Measurements from ENCODE around the gene DDX51.

The DDX51 gene

DNA sequence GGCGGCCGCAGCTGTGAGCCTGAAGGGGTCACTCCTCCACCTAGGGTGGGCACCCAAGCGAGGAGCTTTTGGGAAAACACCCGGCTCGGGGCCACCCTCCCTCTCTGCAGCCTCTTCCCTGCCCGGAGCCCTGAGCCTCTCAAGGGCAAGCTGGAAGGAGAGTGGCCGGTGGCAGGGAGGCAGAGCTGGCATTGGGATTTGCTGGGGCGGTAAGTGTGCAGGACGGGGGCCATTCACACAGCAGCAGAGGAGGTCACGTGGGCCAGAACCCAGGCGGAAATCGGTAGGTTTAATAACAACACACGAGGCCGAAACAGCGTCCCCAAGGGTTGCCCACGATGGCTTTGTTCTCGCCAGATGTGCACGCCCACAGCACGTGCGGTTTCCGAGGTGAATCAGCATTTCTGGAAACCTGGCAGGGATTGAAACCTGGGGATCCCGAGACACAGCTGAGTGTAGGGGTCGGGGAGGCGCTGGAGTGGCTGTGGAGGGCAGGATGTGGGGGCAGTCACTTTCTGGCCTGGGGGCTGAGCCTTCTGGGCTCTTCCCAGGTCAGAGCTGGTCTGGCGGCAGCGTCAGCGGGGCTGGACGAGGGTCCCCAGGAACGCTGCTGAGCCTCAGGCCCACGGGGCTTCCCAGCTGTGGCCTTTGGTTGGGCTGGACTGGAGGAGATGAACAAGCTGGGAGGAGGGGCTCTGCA, 23.6 kb upstream of the DDX51 start:
- no peak for DNase-seq (ENCODE audit: low read depth)

DNA sequence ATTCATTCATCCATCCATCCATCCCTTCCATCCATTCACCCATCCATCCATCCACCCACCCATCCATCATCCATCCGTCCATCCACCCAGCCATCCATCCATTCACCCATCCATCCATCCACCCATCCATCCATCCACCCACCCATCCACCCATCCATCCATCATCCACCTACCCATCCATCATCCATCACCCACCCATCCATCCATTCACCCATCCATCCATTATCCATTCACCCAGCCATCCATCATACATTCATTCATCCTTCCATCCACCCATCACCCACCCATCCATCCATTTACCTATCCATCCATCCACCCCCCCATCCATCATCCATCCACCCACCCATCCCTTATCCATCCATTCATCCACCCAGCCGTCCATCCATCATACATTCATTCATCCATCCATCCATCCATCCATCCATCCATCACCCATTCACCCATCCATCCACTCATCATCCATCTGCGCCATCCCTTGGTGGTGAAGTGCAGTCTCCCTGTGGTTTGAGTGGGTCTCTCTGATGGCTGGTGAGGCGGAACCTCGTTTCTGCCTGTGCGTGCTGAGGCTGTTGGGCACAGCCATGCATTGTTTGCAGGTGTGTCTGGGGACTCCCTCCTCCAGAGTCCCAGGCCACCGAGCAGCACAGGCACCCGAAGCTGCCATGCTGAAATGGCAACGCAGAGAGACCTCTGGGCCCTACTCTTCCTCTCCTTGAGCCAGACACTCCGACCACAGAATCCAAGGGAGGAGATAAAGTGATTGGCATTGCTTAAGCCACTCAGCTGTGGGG, 22.9 kb upstream of the DDX51 start:
- DNase-seq (ENCODE audit: low read depth), result no peak

DNA sequence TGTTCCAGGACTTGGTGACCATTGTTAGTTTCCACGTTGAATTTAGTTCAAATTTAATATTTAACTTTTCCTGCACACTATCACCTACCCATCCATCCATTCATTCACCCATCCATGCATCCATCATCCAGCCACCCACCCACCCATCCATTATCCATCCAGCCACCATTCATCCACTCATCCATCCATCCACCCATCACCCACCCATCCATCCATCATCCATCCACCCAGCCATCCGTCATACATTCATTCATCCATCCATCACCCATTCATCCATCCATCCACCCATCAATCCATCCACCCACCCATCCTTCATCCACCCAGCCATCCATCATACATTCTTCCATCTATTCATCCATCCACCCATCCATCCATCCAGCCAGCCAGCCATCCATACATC, 22.0 kb upstream of the DDX51 start:
- no peak for DNase-seq (ENCODE audit: low read depth)

DNA sequence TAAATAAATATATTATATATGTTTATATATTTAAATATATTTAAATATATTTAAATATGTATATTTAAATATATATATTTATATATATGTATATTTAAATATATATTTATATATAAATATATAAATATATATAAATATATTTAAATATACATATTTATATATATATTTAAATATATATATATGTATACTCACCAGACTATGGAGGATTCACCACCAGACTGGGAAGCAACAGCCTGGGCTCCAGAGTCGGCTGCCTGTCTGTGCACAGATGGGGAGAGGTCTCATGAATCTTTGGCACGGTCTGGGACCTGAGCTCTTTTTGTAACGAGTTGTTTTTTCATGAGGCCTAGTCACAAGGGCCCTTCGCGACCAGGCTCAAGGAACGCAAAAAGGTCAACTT, 21.5 kb upstream of the DDX51 start:
- DNase-seq (ENCODE audit: low read depth), result no peak

DNA sequence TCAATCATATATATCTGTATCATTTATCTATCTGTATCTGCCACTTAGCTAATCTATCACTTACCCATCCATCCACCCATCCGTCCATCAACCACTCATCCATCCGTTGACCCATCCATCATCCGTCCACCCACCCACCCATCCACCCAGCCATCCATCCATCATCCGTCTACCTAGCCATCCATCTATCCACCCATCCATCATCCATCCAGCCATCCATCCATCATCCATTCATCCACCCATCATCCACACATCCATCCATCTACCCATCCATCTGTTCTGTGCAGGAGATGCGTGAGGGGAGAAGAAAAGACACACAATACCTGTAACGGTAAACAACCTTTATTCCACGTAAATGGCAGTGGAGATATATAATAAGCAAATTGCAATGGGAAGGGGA, 20.3 kb upstream of the DDX51 start:
- no peak for DNase-seq (ENCODE audit: low read depth)

DNA sequence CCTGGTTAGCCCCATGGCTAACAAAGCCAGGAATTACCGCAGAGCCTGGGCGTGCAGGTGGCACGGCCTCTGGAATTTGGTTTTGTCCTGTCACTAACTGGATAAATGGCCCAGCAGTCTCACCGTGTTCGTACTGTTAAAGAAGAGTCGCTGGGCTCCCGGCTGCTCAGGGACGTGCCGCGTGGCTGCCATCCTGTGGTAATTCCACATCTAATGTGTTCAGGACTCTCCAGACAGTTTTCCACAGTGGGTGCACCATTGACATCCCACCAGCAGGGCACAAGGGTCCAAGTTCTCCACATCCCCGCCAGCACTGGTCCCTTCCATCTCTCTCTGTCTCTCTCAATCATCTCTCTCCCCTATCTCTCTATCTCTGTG, 19.8 kb upstream of the DDX51 start:
- DNase-seq (ENCODE audit: low read depth), result no peak

DNA sequence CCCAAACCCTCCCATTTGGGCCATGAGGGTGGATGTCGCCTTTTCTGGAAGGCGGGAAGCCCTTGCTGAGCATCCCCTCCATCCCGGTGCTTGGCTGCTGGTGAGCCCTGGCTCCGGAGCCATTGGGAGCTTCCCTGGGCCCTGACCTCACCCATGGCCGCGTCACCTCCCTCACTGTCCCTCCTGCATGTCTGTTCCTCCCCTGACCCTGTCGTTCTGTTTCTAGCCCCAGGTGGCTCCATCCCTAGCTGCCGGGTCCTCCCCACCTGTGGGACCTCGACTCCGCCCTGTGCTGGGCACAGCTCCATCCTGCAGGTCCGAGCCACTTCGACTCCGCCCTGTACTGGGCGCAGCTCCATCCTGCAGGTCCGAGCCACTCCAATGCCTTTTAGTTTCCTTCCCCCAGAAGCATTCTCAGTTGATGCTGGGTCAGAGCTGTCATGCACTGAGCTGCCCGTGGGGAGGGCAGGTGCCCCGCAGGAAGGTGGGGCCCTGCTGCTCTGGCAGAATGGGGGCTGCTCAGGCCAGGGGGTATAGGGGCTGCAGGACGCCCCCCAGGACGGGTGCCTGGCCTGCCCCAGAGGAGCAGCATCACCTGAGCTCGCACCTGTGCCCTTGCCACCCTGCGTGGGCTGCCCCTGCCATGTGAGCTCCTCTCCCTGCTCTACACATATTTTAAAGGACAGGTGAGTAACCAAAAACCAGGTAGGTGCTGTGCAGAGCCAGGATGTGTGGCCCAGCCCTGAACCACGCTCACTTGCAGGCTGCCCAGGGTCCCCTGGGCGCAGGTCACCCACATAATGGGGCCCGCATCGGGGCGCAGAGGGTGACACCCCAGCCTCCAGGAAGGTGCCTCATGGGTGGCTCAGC, 19.2 kb upstream of the DDX51 start:
- DNase-seq (ENCODE audit: low read depth), result no peak

DNA sequence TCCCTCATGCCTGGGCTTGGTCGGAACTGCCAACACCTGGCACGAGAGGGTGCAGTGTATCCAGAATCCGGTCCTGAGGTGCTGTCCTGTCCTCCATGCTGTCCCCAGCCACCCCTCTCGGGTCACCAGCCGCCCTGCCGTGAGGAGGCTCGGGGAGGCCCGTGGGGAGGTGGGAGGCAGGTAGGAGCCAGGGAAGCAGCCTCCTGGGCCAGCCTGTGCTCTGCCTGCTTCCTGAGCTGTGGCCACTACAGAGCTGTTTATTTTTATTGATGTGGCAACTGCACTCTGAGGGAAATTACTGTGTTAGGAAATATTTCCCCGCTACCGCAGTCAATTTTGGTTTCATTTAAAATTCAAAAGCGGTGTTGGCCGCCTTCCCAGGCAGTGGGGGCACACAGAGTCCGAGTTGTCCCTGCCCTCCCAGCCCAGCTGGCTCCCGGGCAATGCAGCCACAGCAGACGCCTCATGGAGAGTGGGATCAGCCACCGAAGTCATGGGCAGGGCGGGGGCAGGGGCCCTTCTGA, 18.5 kb upstream of the DDX51 start:
- DNase-seq (ENCODE audit: low read depth), result peak; percentile 91

DNA sequence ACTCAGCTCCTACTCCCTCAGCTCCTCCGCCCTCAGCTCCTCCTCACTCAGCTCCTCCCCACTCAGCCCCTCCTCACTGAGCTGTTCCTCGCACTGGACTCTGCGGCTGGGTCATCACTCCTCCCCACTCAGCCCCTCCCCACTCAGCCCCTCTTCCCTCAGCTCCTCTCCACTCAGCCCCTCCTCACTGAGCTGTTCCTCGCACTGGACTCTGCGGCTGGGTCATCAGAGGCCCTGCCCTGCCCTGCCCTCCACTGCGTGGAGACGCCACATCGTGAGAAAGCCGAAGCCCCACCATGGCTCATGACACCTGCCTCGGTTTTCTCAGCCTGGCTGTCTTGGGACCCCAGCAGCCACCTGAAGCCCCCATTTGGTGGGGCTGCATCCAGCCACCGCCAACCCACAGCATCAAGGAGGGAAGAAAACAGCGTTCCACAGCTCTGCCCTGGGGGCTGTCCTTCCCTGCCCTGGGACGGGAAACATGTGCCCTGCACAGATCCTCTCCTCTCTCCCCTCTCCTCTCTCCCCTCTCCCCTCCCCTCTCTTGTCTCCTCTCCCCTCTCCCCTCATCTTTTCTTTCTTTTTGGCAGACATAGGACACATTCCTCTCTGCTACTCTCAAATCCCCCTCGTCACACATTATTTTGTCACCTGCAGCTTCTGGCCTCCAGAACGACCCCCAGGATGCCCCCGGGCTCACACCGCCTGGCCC, 17.8 kb upstream of the DDX51 start:
- DNase-seq (ENCODE audit: low read depth), result no peak

DNA sequence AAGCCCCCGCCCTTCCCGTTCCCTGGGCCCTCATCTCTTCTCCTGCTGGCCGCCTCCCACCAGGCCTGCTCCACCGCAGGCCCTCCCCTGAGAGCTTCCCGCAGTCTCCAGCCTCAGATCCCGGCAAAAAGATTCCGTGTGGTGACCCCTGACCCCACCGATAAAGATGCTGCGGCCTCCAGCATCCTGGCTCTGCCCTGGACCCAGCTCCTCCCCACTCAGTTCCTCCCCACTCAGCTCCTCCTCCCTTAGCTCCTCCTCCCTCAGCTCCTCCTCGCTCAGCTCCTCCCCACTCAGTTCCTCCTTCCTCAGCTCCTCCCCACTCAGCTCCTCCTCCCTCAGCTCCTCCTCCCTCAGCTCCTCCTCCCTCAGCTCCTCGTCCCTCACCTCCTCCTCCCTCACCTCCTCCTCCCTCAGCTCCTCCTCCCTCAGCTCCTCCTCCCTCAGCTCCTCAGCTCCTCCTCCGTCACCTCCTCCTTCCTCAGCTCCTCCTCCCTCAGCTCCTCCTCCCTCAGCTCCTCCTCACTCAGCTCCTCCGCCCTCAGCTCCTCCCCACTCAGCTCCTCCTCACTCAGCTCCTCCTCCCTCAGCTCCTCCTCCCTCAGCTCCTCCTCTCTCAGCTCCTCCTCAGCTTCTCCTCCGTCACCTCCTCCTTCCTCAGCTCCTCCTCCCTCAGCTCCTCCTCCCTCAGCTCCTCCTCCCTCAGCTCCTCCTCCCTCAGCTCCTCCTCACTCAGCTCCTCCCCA, 17.1 kb upstream of the DDX51 start:
- peak; percentile 45 for DNase-seq (ENCODE audit: low read depth)

DNA sequence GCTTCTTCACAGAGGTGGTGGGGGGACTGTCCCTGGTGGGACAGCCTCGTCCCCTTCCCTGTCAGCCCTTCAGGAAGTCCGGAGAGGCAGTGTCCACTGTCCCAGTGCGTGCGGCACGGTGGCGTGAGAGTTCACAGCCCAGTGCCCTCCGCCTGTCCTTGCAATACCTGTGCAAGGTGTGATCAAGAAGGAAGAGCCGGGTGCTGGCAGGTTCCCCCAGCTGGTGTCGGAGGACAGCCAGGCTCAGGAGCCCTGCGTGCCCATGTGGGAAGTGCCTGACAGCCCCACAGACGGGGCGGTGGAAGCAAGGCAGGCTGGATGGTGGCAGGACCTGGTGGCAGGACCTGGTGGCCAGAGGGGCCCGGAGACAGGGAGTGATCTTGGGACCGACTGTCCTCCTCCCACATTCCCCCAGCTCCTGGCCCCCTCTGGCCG, 16.5 kb upstream of the DDX51 start:
- DNase-seq (ENCODE audit: low read depth), result no peak

DNA sequence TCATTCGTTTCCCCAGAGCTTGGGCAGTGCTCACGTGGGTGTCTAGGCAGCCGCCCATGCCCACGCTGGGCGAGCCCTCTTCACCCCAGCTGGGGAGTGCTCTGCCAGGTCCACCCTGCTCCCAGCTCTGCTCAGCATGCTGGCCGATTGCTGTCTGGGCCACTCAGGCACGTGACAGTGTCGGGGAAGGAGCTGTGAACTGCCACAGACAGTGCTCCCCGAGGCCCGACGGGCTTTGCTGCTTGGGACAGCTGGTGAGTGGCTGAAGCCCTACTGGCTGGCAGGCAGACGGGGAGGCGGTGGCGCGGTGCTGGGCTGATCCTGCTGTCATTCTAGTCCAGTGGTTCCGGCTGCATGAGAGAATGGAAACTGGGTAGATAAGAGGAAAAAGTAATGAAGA, 15.9 kb upstream of the DDX51 start:
- DNase-seq (ENCODE audit: low read depth), result no peak

DNA sequence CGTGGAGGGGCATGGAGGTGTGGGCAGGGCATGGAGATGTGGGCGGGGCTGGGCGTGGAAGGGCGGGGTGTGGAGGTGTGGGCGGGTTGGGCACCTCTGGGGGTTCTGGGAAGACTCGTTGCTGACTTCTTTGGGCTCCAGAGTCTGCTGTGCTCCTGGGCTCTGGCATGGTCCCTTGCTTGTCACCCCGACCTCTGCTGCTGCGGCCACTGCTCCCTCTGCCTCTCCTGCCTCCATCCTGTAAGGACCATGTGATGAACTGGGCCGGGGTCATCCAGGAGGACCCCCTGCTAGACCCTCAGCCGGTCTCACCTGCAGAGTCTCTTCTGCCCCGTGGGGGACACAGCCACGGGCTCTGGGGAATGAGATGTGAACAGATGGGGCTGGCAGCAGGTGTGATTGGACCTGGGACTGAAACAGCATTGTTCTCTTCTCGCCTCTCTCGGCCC, 15.5 kb upstream of the DDX51 start:
- no peak for DNase-seq (ENCODE audit: low read depth)

DNA sequence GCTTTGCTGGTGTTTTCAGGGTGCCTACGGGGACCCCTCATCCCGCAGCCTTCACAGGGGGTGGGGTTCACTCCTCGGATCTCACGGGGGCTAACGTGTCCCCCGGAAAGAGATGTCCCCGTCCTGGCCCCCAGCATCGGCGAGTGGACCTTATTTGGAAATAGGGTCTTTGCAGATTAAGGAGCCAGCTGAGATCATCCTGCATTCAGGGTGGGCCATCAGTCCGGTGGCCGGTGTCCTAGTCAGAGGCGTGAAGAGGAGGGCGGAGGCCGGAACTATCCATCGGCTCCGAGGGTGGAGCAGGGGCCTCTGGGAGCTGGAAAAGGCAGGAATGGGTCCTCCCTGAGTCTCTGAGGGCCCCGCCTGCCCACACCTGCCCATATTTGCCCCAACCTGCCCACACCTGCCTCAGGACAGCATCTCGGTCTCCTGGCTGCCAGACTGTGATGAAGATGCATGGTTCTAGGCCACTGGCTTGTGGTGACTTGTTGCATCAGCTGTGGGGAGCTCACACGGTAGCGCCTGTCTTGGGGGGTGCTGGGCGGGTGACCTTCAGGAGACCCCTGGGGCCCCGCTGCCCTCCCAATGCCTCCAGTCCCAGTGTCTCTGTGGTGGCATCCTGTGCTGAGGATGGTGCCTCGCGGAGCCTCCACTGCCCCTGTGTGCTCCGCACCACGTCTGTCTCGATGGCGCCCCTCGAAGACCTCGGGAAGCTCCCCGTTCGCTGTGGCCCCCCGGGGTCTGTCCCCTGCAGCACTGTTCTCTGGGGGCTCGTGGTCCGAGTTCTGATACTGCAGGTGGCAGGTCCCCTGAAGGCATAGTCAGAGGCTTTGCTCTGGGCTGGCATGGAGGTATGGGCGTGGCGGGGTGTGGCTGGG, 14.8 kb upstream of the DDX51 start:
- DNase-seq (ENCODE audit: low read depth), result no peak

DNA sequence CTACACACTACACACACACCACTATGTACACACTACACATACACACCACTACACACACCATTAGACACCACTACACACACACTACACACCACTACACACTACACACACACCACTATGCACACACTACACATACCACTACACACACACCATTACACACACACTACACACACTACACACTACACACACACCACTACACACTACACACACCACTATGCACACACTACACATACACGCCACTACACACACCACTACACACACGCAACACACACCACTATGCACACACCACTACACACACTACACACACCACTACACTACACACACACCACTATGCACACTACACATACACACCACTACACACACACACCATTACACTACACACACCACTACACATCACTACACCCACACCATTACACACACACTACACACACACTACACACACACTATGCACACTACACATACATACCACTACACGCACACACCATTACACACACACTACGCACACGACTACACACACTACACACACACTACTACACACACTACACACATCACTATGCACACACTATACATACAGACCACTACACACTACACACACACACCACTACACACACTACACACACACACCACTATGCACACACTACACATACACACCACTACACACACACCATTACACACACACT, 13.8 kb upstream of the DDX51 start:
- DNase-seq (ENCODE audit: low read depth), result no peak

DNA sequence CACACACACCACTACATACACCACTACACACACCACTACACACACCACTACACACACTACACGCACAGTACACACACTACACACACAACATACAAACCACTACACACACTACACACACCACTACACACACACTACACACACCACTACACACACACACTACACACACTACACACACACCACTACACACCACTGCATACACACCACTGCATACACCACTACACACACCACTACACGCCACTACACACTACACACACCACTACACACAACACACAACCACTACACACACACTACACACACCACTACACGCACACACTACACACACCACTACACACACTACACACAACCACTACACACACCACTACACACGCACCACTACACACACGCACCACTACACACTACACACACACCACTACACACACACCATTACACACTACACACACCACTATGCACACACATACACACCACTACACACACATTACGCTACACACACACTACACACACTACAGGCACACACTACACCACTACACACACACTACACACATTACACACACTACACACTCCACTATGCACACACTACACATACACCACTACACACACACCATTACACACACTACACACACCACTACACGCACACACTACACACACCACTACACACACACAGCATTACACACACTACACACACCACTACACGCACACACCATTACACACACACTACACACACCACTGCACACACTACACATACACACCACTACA, 12.6 kb upstream of the DDX51 start:
- no peak for DNase-seq (ENCODE audit: low read depth)

DNA sequence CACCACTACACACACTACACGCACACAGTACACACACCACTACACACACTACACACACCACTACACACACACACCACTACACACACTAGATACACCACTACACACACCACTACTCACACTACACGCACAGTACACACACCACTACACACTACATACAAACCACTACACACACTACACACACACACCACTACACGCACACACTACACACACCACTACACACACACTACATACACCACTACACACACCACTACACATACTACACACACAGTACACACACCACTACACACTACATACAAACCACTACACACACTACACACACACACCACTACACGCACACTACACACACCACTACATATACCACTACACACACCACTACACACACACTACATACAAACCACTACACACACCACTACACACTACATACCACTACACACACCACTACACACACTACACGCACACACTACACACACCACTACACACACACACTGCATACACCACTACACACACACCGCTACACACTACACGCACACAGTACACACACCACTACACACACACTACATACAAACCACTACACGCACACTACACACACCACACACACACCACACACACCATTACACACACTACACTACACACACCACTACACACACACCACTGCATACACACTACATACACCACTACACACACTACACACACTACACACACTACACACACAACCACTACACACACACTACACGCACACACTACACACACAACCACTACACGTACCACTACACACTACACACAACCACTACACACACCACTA, 11.9 kb upstream of the DDX51 start:
- DNase-seq (ENCODE audit: low read depth), result no peak
